DLD1 (cell line): Measurements from ENCODE around the gene AGAP2.

Experiments
- in situ Hi-C: cut with HindIII; loops from 2 replicates; pipeline ENCODE4 v1.10.0; 2017; ENCODE audit warnings: low sequenced_read_pairs

AGAP2 gene

GRCh38 chr12:57737467-57738460 is 778 bp downstream of the AGAP2 start:
- in situ Hi-C loops, result no loop called here

GRCh38 chr12:57736741-57737466 is 1.6 kb downstream of the AGAP2 start:
- in situ Hi-C loops, result no loop called here

- in situ Hi-C loops, result no loop called here
These were observed 2.4 kb downstream of the AGAP2 start for GRCh38 chr12:57735952-57736740.

- in situ Hi-C loops, result no loop called here
These were observed 3.2 kb downstream of the AGAP2 start for GRCh38 chr12:57735198-57735855.

- in situ Hi-C loops, result no loop called here
These were observed 4.0 kb downstream of the AGAP2 start for GRCh38 chr12:57734591-57734990.

GRCh38 chr12:57733928-57734327 is 4.6 kb downstream of the AGAP2 start:
- in situ Hi-C loops, result no loop called here

GRCh38 chr12:57732726-57733593 is 5.6 kb downstream of the AGAP2 start:
- in situ Hi-C loops, result no loop called here

GRCh38 chr12:57732270-57732669 is 6.3 kb downstream of the AGAP2 start:
- in situ Hi-C loops, result no loop called here

GRCh38 chr12:57731411-57732080 is 7.0 kb downstream of the AGAP2 start:
- in situ Hi-C loops, result no loop called here

GRCh38 chr12:57730336-57731067 is 8.0 kb downstream of the AGAP2 start:
- in situ Hi-C loops, result no loop called here

GRCh38 chr12:57729321-57729844 is 9.2 kb downstream of the AGAP2 start:
- in situ Hi-C loops, result no loop called here

GRCh38 chr12:57727758-57728395 is 10.7 kb downstream of the AGAP2 start:
- in situ Hi-C loops, result no loop called here

GRCh38 chr12:57726884-57727757 is 11.4 kb downstream of the AGAP2 start:
- in situ Hi-C loops, result no loop called here

- in situ Hi-C loops, result no loop called here
These were observed 12.2 kb downstream of the AGAP2 start for GRCh38 chr12:57726151-57726883.

GRCh38 chr12:57725851-57726150 is 12.7 kb downstream of the AGAP2 start:
- in situ Hi-C loops, result no loop called here
